GM12878 (cell line): Measurements from ENCODE around the gene STT3B.

Experiments used
- EP300 ChIP-seq, 2 experiments: fragments of 150-350 bp in 1 of 2; IDR thresholded peaks; 2 replicates each; pipeline ENCODE4 v1.6.1; 2011 to 2012; ENCODE audit warnings: low read depth in 2 of 2, low read length in 2 of 2, borderline replicate concordance in 1 of 2, improper control_type of control experiment in 1 of 2, inconsistent platforms in 1 of 2; ENCODE audit not compliant: control insufficient read depth in 1 of 2
- FOXK2 ChIP-seq: fragments of 450-650 bp; IDR thresholded peaks from 2 replicates; pipeline ENCODE4 v1.6.1; 2017; ENCODE audit warnings: mild to moderate bottlenecking, moderate library complexity
- TF ChIP-seq, protein P1 (sequence below): IDR thresholded peaks from 2 replicates; pipeline ENCODE4 v1.6.1; 2011; ENCODE audit warnings: mild to moderate bottlenecking, low read depth, low read length, moderate library complexity; ENCODE audit not compliant: insufficient replicate concordance

DNA sequence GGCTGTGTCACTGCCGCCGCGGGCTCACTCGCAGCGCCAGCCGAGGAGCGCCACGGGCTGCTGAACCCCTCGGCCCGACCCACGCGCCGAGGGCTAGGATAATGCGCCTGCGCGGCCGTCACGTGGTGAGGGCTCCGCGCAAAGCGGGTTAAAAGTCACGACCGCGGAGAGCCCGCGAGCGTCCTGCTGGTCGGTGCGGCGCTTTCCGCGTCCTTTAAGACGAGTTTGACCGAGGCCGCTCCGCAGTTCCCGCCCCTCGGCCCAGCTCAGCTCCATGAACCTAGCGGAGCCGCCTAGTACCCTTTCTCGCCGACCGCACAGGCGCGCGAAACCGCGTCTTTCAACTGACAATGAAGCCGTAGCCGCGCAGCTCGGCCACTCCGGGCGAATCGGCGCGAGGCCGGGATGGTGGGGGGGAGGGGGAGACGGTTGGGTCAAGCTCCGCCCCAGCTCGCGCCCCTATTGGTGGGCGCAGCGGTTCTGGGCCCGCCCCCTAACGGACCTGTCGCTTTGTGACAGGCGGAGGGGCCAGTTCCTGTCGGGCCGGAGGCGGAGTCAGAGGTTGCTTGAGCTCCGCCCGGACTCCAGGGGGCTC lies 636 bp upstream of the STT3B start:
- peak; percentile 13 to 30; a peak in 1 of 4 replicates for TF ChIP-seq EP300 (IDR thresholded peaks at IDR 0.05; ENCODE audit: borderline replicate concordance in 1 of 2, control insufficient read depth in 1 of 2, low read depth in 2 of 2, low read length in 2 of 2)
- no peak for TF ChIP-seq FOXK2
- TF ChIP-seq, protein P1, sequence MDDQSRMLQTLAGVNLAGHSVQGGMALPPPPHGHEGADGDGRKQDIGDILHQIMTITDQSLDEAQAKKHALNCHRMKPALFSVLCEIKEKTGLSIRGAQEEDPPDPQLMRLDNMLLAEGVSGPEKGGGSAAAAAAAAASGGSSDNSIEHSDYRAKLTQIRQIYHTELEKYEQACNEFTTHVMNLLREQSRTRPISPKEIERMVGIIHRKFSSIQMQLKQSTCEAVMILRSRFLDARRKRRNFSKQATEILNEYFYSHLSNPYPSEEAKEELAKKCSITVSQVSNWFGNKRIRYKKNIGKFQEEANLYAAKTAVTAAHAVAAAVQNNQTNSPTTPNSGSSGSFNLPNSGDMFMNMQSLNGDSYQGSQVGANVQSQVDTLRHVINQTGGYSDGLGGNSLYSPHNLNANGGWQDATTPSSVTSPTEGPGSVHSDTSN = peak; percentile 3
